ENCODE data around the gene AKAP10.
"Not testable (repeated sequence)": the region's sequence is repeated elsewhere in the genome, so short reads cannot be mapped to it uniquely, and the experiment has no call there.

Gene AKAP10, protein sequence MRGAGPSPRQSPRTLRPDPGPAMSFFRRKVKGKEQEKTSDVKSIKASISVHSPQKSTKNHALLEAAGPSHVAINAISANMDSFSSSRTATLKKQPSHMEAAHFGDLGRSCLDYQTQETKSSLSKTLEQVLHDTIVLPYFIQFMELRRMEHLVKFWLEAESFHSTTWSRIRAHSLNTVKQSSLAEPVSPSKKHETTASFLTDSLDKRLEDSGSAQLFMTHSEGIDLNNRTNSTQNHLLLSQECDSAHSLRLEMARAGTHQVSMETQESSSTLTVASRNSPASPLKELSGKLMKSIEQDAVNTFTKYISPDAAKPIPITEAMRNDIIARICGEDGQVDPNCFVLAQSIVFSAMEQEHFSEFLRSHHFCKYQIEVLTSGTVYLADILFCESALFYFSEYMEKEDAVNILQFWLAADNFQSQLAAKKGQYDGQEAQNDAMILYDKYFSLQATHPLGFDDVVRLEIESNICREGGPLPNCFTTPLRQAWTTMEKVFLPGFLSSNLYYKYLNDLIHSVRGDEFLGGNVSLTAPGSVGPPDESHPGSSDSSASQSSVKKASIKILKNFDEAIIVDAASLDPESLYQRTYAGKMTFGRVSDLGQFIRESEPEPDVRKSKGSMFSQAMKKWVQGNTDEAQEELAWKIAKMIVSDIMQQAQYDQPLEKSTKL

DNA sequence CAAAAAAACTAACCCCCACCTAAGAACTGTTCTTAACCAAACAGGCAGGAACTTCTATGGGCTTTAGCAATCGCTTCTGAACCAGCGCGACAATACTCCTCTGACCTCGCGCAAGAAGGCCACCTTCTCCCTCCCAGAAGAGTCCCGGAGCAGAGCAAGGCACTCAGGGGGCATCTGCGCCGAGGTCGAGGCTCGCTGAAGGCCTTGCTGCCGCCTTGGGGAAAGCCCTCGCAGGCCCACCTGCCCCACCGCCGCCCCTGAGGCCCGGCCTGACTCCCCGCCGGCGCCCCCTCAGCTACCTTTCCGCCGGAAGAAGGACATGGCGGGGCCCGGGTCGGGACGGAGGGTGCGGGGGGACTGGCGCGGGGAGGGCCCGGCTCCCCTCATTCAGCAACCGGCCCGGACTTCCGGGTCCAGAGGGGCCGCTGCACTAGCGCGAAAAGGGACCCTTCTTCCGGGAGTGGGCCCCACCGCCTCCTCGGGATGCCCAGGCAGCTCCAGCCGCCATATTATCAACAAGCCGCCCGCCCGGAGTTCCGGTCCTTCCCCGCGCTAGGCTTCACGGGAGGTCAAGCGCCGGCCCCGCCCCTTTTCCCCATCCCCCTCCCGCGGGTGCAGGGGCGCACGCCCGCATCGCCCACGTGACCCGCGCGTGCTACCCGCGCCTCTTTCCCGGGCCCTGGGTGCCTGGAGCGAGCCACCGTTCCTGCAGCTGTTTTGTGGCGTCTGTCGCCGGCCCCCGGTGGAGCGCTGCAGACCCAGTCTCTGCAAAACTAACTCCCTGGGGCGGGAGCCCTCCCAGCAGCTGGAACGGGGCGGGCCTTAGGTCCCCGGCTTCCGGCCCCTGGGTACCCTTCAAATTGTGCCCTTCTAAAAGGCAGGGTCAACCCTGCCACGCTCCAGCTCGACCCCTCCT, at the start of gene AKAP10:
AKAP10 (minus strand) TSS at position 536 of the 916 bp plus-strand sequence; CDS start at position 387, 149 bp downstream.
- peak; percentile 90 to 93 for DNase-seq

DNA sequence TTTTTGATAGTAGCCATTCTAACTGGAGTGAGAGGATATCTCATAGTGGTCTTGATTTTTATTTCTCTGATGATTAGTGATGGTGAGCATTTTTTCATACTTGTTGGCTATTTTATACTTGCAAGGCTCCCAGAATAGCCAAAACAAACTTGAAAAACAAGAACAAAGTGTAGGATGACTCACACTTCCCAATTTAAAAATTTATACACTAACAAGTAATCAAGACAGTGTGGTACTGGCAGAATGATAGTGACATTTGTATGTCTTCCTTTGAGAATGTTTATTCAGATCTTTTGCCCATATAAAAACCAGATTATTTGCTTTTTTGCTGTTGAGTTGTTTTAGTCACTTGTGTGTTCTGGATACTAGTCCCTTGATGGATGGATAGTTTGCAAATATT, 49.3 kb upstream of the AKAP10 start:
- no peak for DNase-seq

DNA sequence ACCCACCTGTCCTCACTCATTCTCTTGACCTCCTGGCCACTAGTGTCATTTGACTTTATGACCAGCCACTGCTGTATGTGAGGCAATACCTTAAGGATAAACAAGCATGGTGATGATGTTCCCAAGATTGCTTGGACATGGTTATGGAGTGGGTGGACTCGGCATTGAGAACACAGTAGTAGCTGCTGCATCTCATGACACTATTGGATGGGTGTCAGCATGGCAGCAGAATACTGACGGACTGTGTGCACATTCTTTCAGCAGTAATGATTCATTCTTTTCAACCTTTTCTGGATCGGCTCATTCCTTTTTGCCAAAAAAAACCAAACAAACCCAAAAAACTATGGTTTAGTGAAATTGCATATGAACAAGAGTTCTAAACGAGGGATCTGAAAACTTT, 45.1 kb upstream of the AKAP10 start:
- DNase-seq, result no peak

DNA sequence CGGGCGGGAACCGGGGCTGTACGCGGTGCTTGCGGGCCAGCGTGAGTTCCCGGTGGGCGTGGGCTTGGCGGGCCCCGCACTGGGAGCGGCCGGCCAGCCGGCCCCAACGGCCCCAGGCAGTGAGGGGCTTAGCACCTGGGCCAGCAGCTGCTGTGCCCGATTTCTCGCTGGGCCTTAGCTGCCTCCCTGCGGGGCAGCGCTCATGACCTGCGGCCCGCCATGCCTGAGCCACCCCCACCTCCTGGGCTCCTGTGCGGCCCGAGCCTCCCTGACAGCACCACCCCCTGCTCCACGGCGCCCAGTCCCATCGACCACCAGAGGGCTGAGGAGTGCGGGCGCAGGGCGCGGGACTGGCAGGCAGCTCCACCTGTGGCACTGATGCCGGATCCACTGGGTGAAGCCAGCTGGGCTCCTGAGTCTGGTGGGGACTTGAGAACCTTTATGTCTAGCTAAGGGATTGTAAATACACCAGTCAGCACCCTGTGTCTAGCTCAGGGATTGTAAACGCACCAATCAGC, 38.9 kb upstream of the AKAP10 start:
- DNase-seq, result not testable (repeated sequence)

DNA sequence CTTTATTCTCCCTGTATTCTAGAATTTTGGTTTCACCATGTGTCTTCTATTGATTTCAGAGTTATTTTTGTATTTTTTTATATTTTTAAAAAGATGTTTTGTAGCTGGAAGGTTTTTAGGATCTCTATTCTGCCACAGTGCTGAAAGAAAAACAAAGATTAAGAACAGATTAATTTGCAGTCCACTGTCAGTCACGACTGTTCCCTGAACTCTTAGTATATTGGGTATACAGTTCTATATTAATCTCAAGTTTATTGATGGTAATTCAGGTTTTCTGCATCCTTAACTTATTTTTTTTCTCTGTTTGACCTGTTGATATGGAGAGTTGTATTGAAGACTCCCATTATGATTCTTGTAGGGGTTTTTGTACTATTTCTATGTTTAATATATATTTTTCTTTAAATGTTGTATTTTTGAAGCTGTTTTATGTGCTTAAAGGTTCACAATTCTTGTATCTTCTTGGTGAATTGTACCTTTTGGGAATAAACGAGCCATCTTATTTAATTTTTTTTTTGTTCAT, 34.4 kb upstream of the AKAP10 start:
- no peak for DNase-seq

DNA sequence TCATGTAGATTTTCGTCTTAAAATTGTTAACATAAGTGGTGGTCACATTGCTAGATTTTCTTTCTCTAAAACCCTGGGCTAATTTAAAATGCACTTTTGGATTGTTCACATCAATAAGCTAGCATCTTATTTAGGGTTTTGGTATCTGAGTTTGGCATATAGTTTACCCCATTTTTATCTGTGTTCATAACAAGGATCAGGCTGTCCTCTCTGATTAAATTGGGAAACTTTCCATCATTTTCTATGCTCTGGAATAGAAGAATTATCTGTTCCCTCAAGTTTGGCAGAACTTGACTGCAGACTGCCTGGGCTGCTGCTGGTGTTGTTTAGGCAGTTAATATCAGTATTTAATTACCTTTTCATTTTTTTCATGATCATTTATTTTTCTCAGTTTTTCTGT, 33.3 kb upstream of the AKAP10 start:
- DNase-seq, result no peak

DNA sequence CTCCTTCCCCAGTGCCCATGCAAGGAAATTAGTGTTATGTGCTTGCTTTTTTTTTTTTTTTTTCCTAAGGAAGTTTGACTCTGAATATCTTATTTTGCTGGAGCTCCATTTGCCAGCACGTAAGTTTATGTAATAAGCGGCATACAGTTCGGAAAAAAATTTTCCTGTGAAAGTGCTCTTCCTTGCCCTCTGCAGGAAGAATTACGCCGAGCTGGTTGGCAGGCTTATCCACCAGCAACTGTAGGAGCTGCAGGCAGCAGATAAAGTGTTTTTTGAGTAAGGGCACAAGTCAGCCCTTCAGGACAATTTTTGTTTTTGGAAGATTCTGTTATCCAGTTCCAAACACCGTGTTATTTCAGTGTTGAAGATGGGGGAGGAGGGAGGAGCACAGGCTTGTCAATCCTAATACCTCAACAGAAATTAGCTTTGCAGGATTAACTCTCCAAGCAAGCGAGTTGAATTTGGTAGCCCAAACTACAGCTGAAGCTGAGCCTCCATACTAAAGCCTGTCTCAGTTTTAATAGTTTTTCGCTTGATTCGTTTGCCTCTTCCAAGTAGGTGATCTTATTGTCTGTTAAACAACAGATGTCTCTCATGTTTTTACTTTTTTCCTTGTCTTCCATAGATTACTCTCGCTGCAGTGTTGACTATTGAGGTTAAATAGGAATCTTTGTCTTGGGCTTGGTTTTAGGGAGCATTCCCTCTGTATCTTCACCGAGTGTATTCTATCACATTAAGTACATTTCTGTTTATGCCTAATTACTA, 32.7 kb upstream of the AKAP10 start:
- DNase-seq, result peak in 1 of 2 donors; percentile 6

DNA sequence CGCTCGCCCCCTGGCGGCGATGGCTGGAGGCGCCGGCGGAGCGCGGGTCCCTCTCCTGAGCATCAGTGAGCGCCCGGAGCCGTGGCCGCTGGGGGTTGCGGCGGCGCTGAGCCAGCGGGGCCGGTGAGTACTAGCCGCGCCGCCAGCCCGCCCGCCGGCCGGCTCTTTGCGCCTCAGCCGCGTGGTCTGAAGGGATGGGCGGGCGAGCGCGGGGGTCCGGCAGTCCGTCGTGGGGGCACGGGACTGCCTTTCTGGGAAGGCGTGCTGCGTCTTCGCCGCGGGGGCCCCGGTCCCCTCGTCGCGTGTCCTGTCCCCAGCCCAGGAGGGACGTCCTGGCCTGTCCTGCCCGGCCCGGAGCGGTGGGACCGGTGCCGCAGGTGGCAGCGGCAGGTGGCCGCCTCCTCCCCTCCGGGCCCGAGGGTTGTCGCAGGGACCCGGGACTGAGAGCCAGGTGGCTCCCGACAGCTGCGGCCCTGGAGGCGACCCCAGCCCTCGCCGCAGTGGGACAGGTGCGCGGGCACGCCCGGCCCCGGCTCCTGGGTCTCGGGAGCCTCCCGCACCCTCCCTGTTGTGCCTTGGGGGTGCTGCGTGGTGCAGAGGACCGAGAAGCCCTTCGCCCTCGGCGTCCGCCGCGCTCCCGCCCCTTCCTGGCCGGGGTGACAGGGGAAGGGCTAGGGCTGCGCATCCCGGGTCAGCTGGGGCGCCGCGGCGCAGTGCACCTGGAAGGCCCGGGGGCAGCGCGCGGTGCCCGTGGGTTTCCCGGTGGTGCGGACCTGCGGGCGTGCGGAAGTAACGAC, 31.9 kb upstream of the AKAP10 start, which contains the start of gene SPECC1:
SPECC1 (plus strand) TSS at position 58 of the 797 bp plus-strand sequence. CDS start 87,293 bp downstream, outside the sequence.
- DNase-seq, result peak; percentile 85 to 88

DNA sequence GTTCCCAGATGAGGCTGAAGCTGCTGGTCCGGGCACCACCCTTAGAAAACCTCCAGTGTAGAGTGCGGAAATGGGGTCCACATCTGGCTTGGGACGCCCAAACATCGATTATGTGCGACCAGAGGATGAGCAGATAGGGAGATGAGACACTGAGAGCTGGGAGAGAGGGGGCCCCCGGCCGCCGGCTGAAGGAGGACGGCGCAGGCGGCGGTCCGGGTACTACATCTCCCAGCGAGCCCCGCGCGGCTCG, 31.3 kb upstream of the AKAP10 start:
- no peak for DNase-seq

DNA sequence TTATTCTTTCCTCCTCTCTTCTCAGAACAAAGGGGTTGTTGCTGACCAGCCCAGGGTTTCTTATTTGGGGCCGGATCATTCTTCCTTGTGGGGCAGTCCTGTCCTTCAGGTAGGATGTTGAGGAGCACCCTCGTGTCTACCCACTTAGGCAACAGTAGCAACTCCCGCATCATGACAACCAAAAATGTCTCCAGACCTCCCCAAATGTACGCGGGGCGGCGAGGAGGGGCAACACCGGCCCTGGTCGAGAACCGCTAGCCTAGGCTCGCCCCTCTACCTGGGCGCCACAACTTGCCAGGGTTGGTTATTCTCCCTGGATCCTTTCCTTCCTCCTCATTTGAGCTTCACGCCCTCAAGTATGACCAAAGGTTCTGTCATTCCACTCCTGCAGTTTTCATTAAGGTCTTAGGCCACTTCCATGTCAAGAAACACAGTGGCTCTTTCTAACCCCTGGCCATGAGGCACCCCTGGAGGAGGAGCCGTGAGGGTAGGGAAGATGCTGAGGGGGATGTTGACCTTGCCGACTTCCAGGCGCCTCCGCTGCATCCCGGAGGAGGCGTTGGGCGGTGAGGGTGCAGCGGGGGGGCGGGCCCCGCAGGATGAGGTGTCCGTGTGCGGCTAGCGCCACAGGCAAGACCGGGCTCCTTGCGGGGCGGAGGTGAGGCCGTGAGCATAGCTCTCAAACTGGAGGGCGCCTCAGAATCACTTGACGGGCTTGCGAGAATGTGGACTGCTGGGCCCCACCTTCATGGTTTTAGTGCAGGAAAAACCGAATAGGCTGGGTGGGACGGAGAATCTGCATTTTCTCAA, 30.8 kb upstream of the AKAP10 start:
- DNase-seq, result no peak

DNA sequence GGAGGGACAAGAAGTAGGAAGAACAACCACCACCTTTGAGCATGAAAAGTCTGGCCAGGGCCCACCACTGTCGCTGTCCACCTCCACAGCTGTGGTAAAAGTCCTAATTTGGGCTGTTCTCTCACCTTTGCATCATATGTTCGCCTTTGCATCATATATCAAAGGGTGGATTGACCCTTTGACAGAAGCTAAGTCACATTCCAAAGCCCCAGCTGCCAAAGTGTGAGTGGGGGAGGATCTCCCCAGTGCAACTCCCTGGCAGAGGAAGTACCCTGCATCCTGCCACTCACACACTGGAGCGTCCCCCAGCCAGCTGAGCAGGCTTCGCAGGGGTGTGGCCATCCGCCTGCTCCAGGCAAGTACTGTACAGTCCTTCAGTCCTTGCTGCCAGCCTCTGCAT, 18.9 kb upstream of the AKAP10 start:
- DNase-seq, result no peak

DNA sequence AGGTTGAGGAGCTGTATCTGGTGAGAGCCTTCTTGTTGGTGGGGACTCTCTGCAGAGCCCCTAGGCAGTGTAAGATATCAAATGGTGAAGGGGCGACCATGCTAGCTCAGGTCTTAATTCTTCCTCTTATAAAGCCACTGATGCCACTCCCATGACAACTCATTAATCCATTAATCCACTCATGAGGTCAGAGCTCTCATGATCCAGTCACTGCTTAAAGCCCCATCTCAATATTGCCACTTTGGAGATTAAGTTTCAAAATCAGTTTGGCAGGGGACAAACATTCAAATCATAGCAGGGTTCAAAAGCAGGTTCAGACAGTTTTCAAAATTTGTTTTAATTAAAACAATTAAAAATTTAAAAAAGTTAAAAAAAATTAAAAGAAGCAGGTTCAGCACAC, 18.5 kb upstream of the AKAP10 start:
- DNase-seq, result no peak

DNA sequence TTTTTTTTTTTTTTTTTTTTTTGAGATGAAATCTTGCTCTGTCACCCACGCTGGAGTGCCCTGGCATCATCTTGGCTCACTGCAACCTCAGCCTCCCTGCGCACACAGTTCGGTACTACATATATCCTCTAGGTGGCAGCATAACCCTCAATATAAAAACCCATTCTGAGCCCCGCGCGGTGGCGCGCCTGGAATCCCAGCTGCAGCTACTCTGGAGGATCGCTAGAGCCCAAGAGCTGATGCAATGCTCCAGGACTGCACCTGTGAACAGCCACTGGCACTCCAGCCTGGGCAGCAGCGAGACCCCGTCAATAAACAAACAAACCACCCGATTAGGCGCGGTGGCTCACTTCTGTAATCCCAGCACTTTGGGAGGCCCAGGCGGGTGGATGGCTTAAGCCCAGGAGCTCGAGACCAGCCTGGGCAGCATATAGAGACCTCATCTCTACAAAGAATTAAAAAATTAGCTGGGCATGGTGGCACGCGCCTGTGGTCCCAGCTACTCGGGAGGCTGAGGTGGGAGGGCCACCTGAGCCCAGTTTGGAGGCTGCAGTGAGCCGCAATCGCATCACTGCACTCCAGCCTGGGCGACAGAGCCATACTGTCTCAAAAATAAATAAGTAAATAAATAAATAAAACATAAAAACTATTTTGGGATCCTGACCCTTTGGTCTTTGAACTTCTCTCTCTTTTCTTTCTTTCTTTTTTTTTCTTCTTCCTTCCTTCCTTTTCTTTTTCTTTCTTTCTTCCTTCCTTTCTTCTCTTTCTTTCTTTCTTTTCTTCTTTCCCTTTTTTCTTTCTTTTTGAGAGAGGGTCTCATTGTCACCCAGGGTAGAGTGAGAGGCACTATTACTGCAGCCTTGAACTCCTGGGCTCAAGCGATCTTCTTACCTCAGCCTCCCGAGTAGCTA, 15.4 kb upstream of the AKAP10 start:
- peak; percentile 76 to 81 for DNase-seq

DNA sequence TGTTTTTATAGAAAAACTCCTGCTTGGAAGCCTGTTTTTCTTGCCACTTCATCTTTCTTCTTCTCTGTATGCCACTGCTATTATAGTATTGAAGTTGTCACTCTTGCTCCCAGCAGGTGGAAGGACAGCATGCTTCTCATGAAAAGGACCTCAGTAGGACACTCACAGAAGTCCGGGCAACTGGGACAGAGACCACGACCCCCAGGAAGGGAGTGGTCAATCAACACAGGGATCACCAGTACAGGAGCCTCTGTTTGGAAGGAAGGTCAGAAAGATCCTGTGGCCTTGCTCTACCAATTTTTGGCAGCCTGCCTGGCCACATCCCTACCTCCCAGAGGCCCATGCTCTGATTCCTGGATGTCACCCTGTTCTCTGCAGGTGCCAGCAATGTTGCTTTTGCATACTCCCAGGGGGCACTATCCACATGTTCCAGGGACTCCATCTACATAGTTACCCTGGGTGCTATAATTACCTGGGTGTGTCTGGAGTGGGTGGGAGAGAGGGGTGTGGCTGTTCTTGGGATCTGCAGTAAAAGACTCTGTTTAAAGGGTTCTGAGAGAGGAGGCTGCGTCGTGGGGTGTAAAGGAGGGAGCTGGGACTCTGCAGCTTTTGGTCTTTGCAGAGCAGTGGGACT, 13.7 kb upstream of the AKAP10 start:
- no peak for DNase-seq

DNA sequence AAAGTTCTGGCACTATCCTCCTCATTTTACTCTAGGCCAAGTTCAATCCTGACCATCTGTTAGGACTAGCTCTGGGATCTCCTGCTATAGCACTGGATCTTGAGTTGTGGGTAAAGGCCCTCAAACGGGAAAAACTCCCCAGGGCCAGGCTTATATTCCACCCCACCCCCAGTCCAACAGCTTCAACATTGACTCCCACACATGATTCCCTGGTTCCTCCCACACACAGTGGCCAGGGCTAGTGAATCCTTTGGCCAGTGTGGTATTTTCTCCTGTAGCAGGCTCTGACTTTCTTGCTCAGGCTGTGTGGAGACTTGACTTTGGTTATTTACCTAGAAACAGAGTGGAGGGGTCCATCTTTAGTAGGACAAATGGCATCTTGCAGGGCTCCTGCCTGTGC, 10.3 kb upstream of the AKAP10 start:
- DNase-seq, result no peak

DNA sequence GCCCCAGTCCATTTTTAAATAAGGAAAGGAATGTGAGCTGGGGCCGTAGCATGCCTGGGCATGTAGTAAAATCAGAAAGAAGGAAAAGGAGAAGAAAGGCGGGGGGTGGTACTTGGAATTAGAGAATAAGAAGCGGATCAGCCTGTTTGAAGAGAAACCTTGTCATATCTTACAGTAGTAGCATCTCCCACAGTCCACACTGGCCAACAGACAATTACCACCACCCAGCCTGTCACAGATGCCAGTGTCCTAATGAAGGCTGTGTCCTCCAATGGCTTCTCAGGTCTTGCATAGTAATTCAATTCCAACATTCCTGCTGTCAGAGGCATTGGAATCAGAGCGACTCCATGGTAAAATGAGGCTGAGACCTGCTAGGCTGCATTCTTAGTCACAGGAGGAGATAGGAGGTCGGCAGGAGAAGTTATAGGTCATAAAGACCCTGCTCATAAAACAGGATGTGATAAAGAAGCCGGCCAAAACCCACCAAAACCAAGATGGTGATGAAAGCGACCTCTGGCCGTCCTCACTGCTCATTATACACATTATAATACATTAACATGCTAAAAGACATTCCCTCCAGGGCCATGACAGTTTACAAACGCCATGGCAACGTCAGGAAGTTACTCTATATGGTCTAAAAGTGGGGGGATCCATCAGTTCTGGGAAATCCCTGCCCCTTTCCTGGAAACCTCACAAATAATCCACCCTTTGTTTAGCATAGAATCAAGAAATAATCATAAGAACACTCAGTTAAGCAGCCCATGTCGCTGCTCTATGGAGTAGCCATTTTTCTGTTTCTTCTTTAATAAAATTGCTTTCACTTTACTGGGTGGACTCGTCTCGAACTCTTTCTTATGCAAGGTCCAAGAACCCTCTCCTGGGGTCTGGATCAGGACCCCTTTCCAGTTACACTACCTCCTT, 9.6 kb upstream of the AKAP10 start:
- DNase-seq, result no peak

DNA sequence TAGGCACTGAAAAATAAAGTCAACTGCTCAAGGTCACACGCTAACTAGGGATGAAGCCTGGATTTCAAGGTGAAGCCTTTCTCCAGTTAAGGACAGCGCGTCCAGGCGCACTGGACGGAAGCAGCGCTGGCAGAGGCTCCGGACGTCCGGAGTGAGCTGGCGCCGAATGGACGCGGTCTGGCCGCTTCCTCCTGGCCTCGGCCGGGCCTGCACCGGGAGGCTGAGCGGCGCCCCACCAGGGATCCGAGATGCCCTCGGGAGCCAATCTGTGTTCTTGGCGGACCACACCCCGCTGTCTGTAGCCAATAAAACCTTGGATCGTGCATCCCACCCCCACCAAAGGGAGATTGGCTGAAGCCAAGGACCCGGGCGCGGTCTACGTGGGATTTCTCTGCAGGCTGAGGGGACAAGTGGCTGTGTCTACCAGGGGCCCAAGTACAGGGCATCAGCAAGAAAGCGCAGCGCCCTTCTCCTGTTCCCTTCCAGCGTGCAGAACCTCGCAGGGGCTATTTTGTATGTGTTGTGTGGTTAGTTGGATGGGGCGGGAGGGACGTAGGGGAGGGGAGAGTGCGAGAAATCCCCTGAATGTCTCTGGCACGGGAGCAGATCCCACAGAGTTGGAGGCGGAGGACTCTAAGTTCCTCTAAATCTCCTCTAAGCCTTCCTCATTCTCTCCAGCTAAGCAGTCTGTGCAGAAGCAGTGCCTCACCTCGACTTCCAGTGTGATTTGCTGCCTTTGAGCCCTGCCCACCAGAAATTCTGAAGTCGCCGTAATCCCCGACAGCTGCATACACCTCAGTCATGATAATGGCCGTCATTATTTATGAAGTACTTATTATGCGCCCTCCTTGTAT, 2.5 kb upstream of the AKAP10 start:
- DNase-seq, result peak in 1 of 2 donors; percentile 15
